NCI-H345 treated with DMSO at 0.1 percent for 48 hours (cell line): ENCODE measurements around the gene PKNOX2.

Experiments
- DNase-seq: peaks from one replicate; lab custom pipeline; 2025; ENCODE audit not compliant: unreplicated experiment; lab: John Stamatoyannopoulos, UW

Gene PKNOX2

DNA sequence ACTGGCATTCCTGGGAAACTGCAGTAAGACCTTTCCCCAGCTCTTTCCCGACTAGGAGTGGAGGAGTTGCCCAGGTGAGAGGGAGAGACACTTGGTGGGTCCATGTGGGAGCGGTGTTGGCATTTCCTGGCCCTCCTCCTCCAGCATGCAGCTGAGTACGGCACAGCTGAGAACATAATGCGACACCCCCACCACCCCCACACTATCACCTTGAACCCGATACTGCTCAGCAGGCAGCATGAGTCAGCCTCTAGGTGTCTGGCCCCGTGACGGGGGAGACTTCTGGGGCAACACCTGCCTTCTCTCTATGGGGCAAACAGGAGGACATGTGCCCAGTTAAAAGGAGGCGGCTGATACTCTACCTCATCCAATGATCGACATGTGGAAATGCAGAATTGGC is 64.4 kb downstream of the PKNOX2 start:
- DNase-seq: no peak

DNA sequence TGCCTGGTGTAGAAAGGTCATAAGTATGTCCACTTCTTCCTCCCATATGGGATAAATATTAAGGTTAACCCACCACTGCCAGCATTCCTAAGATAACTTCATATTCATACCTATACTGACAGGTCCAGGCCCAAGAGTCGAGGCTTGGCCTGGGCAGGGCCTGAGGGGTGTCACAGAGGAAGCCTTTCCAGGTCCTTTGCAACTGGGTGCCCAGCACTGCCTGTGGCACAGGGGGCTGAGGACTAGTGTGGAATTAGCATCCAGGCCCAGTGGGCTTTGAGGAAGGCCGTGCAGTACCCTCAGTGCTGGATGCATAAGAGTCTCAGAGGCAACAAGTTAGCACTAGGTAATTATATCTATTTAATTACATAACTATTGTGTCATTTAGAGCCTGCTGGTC is 65.4 kb downstream of the PKNOX2 start:
- no peak for DNase-seq

DNA sequence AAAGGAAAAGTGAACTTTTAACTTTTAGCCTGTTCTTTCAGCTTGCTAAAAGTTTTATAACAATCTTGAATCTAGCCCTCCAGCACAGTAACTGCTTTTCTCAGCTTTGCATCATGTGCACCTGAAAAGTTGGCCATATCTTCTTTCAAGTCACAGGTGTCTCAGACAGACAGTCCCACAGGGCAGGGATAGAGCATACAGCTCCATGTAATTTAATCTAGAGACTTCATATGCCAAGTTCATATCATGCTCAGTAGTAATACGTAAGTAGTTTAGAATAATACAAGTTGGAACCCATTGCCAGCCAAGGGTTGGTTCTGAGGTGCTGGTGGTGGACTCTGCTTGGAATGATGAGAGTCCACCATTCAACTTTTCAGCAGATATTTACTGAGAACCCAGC is 68.6 kb downstream of the PKNOX2 start:
- no peak for DNase-seq

DNA sequence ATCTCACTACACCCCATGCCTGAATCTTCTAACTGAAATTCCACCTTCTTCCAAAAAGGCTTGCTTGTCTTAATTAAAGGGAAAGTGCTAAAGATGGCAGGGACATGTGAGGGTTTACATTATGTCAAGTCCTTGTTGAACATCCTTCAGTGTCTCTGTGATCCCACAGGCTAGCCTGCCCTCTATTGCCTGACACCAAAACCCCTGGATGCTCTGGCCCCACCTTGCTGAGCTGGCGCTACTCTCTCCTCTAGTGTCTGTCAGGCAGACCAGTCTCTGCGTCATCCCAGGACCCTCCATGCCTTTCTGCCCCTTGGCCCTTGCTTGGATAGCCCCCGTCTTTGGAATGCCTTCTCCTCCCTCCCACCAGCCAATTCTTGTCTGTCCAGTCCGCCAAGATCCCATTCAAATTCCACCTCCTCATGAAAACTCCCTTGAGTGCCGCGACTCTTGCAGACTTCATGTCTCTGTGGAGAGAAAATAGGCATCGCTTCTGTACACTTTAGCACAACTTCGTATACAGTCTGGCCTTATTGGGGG is 69.3 kb downstream of the PKNOX2 start:
- no peak for DNase-seq

DNA sequence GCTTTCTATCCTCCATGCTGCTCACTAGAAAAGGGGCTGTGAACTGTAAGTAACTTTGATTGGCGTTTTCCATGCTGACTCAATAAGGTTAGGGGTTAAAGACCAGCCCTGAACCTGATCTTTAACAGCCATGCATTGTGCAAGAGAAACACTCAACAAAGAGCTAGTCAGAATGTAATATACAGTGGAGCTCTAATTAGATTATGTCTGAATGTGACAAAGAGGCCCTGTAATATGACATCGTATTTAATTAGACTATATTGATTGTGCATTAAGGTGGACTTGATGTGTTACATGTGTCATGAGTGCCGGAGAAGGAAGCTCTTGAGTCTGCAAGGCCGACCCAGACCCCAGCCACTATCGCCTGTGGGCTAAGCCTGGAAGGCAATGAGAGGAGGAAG is 70.5 kb downstream of the PKNOX2 start:
- DNase-seq: no peak

DNA sequence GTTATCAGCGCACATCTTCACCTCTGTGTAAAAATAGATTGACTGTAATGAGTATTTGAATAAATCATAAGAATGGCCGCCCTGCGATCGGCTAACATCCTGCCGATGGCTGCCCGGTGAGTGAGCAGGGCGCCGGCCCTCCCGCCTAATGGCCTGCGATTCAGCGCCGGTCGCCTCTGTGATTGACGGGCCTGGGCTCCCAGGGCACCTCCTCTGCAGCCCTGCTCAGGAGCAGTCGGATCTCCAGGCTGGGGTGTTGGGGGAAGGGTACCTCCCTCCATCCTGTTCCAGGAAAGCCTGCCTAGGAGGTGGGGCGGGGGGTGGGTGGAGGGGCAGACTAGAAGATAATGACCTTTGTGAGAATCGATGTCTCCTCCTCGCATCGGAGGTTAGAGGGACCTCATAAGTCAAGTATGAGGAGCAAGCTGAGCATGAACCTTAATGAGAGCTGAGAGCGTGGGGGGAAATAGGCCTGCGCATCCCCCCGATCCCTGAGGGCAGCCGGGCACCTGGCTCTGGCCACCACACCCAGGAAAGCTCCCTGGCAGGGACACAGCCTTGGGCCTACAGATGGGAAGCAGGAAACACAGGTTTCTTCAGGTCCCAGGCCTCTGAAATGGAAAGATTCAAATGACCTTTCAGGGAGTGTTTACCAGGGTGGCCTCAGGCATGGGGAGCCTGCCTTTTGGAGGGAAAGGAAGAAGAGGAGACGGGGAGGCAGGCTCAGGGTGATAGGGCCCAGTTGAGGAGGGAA is 71.7 kb downstream of the PKNOX2 start:
- DNase-seq: no peak

DNA sequence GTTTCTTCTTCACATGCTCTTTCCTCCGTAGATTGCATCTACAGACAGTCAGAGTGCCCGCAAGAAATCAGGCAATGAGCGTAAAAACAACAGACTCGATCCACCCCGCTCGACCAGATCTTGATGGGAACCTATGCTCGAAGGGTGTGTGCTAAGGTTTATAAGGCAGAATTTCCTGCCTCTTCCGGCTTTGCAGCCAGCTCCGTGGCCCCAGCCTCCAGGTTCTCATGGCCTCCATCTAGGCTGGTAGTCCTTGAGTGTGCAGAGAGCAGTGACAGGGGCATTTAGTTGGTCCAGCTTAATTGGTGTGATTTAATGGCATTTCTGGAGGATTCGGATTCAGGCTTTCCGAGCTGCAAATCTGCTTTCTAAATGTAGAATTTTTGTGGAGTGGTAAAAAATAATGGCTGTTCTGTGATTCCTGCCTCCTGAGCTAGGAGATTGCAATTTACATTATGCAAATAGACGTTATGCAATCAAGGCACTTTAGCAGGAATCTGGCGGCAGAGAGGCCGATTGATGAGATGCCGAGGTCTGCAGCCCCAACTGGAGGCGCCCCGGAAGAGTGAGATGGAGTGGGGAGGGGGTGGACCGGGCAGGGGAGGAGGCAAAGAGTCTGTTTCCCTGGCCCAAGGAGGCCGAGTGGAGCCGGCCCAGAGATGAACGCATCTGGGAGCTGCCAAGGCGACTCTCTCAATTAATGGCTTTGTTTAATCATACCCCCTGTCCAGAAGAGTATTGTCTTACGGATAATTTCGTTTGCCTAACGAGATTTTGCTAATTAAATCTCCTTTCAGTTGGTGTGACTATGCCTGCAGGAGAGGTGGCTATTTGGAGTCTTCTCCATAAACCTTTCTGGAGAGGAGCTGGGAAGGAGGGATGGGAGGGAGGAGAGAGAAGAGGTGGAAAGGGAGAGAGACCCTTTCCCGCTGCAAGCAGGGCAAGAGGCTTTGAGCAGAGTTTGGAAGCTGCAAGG is 75.3 kb downstream of the PKNOX2 start:
- no peak for DNase-seq

DNA sequence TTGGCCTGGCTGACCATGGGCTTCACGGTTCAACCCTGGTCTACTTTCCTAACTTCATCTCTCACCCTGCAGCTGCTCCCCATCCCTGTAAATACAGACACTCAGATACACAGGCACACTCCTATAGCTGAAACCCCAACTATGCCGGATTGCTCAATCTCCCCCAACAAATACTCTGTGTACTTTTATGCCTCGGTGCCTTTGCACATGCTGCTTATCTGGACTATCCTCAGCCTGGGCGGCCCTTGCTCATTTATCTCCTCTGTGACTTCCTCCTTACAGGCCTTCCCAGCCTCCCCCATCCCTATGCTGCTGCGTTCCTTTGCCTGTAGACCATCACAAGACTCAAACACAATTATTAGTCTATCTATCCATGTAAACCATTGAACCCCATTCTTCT is 76.6 kb downstream of the PKNOX2 start:
- no peak for DNase-seq

DNA sequence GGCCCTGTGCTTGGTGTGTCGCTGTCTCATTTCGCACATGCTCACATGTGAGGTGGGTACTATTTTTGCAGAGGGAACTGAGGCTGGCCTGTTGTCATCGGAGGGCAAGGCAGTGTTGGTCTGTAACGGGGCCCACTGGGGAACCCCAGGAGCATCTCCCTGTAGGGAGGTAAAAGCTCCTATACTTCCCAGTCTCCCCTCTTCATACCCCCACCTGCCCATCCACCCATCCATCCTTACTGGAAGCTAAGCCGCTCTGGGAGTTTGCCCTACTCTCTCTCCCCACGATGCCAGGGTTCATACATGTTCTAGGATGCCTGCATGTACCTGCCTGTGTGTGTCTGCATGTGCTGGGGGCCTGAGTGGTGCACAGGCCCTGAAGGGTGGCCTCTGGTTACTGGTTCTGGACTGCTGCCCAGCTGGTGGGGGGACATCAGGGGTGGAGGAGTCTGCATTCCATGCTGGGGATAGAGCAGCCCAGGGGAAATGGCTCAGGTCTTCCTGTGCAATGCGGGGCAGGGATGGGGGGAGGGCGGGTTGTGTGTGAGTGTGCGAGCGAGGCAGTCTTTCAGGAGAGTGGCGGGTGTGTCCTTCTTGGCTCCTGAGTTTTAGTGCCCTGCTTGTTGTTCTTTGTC is 77.7 kb downstream of the PKNOX2 start:
- DNase-seq: no peak

DNA sequence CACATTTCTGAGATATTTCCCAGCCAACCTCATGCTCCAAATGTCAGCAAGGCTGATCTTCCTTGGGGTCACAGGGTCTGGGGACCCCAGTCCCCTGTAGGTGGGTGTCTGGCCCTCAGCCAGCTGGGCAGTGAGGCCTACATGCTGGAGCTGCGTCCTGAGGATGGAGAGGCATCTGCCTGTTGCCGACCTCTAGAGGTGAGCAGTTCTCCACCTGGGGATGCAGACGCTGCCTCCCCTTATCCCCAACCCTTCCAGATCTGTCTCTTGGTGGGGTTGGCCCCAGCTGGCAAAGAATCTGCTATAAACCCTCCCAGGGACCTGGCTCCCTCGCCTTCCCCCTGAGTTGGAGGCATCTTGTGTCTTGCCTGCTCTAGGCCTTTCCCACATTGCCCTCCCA is 79.6 kb downstream of the PKNOX2 start:
- no peak for DNase-seq

DNA sequence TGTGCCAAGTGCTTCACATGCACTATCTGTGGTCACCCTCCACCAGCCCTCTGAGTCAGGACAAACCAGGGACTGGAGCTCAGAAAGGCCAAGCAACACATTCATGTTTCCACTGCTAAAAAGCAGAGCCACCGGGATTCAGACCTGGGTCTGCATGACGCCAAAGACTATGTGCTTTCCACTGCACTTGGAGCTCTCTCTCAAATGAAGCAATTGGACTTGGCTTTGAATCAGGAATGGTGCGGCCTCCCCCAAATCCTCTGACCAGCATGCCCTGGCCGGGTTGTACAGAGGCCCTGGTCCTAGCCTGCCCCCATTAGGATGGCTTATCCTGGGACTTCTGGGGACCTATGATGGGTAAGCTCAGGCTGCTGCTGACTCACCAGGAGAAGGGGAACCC is 80.7 kb downstream of the PKNOX2 start:
- no peak for DNase-seq

DNA sequence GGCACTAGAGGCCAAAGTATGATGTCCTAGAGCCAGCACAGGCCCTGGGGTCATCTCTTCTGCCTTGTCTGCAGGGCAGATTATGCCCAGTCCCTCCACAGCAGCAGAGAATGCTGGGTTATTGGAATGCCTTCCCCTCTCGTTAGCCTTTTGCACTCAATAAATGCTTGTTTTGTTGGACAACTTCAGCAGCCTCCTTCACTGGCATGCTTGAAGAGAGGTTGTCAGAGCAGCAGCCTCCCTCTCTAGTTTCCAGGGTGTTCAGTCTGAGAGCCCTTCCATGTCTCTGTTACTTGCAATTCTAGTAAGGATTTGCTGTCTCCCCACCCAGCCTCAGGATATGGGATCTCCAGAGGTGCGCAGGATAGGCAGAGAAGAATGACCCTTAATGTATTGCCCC is 82.9 kb downstream of the PKNOX2 start:
- no peak for DNase-seq

DNA sequence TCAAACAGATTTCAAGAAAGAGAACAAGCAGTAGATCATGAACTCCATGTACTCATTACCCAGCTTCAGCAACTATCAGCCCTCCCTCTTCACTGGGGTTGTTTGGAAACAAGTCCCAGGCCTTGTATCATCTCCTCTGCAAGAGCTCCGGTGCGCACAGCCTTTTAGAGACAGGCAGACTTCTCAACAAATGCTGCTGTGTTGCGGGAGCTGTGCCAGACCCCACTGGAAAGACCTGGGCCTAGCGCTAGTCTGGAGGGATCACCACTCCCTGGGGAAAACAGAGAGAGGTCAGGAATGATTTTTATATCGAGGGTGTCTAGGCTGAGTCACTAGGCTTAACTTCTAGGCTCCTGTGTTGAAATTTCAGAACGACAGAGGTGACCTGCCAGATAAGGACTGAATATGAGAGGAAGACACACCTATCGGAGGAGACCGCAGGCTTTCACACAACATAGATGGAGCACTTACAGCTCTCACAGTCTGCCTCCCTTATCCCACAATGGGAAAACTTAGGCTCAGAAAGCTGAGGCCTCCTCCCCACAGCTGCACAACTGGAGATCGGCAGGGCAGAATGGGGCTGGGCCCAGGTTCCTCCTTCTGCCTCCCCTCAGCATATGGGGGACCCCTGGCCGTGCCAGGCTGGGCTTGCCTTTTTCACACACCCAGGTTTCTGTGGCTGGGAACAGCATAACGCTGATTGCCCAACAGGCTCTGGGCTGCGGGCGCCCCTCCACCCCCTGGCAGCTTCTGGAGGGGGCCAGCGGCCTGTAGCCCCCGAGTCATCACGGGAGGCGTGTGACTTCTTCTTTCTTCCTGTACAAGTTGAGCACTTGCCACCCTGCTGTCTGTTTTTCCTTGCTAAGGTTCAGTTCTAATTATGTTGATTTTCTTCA is 86.0 kb downstream of the PKNOX2 start:
- DNase-seq: no peak

DNA sequence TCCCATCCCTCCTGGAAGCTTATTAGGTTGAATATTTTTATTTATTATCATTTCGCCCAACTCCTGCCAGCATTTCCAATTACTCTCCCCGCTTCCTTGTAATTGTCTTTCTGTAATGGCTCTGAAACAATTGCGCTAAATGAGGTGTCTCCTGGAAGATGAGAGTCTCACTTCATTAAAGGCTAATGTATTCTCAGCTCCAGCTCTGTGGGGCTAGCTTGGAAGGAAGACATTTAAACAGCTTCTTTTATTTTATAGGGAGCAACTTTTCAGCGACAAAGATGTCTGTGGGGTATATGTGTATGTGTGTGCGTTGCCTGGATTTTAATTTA is 86.6 kb downstream of the PKNOX2 start:
- DNase-seq: no peak

DNA sequence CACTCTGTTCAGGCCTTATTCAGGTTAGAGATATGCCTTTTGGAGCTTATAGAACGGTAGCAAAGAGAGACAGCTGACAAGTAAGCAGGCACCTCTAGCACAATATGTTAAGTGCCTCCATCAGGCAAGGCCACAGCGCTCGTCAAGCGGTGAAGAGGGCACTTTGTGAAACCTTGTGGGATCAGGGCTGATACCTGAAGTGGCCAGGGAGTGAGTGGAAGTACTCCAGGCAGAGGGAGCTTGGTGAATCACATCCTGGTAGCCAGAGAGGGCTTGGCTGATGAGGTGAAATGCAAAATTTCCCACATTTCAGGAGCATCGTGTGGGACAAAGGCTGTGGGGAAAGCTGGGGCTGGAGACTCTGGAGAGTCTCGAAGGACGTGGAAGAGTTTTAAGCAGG is 87.4 kb downstream of the PKNOX2 start:
- DNase-seq: no peak

DNA sequence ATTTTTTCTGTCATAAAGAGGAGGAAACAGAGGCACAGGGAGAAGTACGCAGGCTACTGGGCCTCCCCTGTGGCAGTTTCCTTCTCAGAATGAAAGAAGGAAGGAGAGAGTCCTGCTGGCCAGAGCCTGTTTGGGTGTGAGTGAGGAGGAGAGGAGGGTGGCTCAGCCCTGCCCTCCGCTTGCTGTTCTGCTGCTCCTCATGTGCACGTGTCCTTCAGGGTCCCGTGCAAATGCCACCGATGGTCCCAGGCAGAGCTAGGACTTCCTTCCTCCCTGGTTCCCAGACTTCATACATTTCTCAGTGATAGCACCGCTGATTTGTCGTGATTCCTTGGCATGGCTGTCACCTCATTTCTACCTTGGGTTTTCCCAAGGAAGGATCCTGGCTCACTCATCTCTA is 88.7 kb downstream of the PKNOX2 start:
- no peak for DNase-seq

DNA sequence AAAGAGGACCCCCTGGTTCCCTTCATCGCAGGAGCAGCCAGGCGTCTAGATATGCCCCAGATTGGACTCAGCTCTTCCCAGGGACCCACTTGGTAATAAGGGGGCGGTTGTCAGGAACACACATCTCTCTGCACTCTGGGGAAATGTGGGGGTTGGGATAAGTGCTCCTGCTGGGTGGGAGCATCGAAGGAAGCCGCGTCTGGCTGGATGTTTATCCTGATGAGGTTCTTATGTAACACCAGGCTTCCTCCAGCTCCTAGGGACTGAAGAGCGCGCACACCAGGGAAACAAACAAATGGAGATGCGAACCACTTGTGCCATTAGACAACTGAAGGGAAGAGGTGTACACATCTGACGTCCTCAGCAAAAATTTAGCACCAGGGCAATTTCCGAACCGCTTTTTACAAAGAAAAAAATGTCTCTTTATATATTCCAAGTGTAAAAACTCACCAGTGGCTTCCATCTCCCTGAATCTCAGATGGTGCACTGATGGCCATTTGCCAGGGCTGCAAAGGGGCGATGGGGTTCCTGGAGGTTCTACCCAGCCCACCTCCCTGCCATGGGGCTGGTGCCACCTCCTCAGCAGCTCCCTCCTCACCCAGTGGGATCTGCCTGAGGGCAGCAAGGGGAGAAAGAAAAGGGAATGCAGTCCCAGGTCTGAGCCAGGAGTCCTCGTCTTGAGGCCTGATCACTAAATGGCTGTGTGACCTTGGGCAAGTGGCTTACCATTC is 89.4 kb downstream of the PKNOX2 start:
- DNase-seq: no peak

DNA sequence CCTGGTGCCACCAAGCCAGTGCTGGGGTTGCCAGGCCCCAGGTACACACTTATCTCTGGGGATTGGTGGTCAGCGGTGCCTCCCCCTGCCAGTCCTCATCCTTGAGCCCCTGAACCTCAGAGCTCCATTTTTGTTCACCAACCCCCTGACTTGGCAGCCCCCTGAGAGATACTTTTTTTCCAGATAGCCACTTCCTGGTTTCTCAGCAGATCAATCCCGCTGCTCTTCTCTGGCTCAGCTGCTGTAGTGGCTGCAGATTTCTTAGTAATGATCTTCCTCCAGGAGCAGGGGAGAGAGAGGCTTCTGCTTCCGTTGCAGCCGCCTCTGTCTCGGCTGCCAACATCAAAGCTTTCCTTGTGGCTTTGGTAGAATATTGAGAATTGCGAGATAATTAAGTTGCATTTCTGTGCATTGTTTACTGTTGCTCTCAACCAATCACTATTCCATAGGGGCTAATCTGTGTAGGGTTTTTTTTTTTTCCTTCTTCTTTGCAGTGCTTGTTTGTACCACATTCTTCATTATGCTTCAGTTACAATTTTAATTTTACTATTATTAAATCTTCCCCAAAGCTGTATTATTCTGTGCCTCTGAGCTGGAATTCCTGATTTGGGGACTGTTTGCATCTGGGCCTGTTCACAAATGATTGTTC is 92.1 kb downstream of the PKNOX2 start:
- no peak for DNase-seq

DNA sequence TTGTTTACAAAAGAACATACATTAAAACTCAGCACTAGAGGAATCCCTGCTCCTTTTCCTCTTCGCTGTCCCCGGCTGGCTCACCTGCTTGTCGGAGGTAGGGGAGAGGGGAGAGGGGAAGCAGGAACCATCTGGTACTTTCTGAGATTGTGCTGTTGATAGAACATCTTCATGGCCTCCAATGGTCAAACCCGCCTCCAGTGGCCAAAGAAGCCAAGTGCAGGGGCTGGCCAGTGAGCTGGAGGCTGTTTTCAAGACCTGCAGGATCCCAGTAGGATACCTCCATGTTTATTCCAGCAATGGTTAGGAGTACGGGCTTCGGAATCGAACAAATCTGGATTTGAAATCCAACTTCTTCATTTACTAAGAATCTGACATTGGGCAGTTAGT is 92.6 kb downstream of the PKNOX2 start:
- no peak for DNase-seq

DNA sequence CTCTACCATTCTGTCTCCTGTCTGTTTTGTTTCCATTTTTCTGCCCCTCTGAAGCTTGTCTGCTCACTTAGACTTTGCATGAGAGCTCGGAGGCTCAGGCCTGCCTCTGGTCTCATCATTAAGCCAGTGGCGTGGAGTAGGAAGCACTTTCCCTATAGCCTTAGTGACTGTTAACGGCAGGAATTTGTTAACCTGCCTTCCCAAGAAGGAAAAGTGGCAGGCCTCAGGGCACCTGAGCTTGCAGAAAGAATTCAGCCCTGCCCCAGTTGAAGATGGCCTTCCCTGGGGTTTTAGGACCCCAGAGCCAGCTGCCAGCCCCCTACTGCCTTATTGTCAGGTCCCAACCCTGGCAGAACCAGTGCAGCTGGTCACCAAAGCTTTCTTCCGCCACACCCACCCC is 93.2 kb downstream of the PKNOX2 start:
- no peak for DNase-seq
